Upper lobe of left lung (tissue), 4 donors: ENCODE data around the gene HTR1B.

Experiments
- CTCF ChIP-seq, 6 experiments: fragments of 450-650 bp in 4 of 6; fragments of 200-600 bp in 2 of 6; sonication (generic) in 2 of 6; IDR thresholded peaks; one replicate each; pipeline ENCODE4 v1.5.1; 2016 to 2019; ENCODE audit warnings: antibody characterized with exemption in 6 of 6
- EP300 ChIP-seq, 4 donors: sonication (generic); formaldehyde crosslinking; IDR thresholded peaks; one replicate each; pipeline ENCODE4 v1.5.1; 2017; ENCODE audit warnings: antibody characterized with exemption in 4 of 4, control low read depth in 2 of 4
- POLR2A ChIP-seq, 4 donors: fragments of 450-650 bp; IDR thresholded peaks; one replicate each; pipeline ENCODE4 v1.5.1; 2016 to 2017; ENCODE audit warnings: antibody characterized with exemption in 4 of 4, mild to moderate bottlenecking in 2 of 4
- POLR2AphosphoS5 ChIP-seq, 2 donors: sonication (generic); formaldehyde crosslinking; IDR thresholded peaks; one replicate each; pipeline ENCODE4 v1.5.1; 2017; ENCODE audit warnings: antibody characterized with exemption in 2 of 2

GRCh38 chr6:77482981-77483380 lies 19.7 kb upstream of the HTR1B start:
- TF ChIP-seq POLR2A (IDR thresholded peaks at IDR 0.05) (no peak), POLR2AphosphoS5 (IDR thresholded peaks at IDR 0.05) (no peak), CTCF (IDR thresholded peaks at IDR 0.05) (no peak), EP300 (IDR thresholded peaks at IDR 0.05) (no peak)
